ENCODE data around the gene ZBTB46.

ZBTB46 gene

DNA sequence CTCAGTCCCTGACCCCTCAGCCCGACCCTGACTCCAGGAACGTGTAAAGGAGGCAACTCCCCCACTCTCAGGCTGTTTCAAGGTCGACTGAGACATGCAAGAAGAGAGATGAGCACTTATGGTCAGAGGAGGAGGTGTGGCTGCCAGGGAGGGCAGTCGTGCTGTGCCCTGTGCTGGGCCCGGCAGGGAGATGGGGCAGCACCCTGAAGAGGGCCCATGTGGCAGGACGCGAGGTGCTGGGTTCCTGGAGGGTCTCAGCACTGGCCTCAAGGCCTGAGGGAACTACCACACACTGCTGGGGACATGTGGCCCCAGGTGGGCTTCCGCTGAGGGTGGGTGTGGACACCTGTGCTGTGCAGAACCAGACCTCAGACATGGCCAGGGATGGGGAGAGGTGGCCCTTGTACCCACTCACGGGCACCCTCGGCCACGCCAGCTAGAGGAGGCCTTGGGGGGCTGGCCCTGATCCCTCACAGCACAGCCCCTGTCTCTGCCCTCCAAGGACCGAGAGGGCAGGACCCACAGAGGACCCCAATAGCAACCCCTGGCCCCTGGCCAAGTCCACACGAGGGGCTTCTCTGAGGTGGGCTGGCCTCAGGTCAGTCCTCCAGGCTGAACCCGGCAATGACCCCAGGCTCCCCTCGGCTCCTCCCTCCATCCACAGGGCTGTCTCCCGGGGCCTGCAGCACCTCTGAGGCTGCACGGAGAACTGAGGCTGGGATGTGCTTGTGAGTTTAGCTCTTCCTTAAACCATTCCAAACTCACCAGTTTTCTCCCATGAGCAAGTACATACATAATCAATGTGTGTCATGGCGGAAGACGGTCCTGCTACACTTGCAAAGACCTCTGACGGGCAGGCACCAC lies 82.8 kb downstream of the ZBTB46 start:
- 82% methylated on average over 20 of the region's 20 CpGs for WGBS
- Histone ChIP-seq H3K4me1 (ENCODE audit: insufficient read depth, low read length) (no peaks in the 10 kb centered on the region; the same call in 1 of the 2 replicates), H3K36me3 (ENCODE audit: insufficient read depth, low read length) (peaks cover 11% of the 10 kb centered on the region), H3K9me3 (ENCODE audit: insufficient read depth, low read depth, low read length) (no peaks in the 10 kb centered on the region), H3K9ac (ENCODE audit: low read depth, low read length) (no peak overlapping the region), H3K27me3 (ENCODE audit: insufficient read depth, low read length) (no peaks in the 10 kb centered on the region), H3K27ac (ENCODE audit: low read depth, low read length) (peak overlapping the region; percentile 18; the same call in 1 of the 2 replicates), H3K4me3 (ENCODE audit: low read length) (no peak overlapping the region)

DNA sequence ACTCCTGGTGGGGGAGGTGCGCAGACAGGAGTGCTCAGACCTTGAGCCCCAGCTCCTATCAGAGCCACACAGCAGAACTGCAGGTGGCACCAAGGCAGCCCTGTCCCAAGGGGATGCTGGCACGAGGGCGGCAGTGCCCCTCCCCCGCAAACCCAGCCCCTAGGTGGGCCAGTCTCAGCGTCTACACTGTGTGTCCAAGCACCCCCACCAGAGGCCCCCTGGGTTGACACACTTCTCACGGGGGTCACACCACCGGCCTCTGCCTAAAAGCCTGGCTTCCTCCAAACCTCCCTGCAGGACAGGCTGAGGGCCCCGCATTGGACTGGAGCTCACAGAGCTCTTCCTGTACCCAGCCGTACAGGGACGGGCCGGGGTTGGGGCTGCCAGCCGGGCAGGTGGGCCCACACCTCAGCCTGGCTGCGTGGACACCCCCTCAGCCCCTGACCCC lies 83.4 kb downstream of the ZBTB46 start:
- H3K9ac ChIP-seq (ENCODE audit: low read depth, low read length), result no peak overlapping the region

GRCh38 chr20:63746751-63747315 lies 84.2 kb downstream of the ZBTB46 start:
- Histone ChIP-seq H3K9ac (ENCODE audit: low read depth, low read length) (no peak overlapping the region), H3K27ac (ENCODE audit: low read depth, low read length) (no peak overlapping the region), H3K36me3 (ENCODE audit: insufficient read depth, low read length) (peaks cover 21% of the 10 kb centered on the region), H3K4me3 (ENCODE audit: low read length) (no peak overlapping the region), H3K9me3 (ENCODE audit: insufficient read depth, low read depth, low read length) (no peaks in the 10 kb centered on the region), H3K27me3 (ENCODE audit: insufficient read depth, low read length) (no peaks in the 10 kb centered on the region), H3K4me1 (ENCODE audit: insufficient read depth, low read length) (no peaks in the 10 kb centered on the region; the same call in 1 of the 2 replicates)
- 96% methylated on average over 45 of the region's 47 CpGs for WGBS

More for the DNA sequence above, 83.4 kb downstream of the ZBTB46 start:
- Histone ChIP-seq H3K4me3 (ENCODE audit: low read length) (no peak overlapping the region), H3K27ac (ENCODE audit: low read depth, low read length) (peak overlapping the region; percentile 18; the same call in 1 of the 2 replicates), H3K9me3 (ENCODE audit: insufficient read depth, low read depth, low read length) (no peaks in the 10 kb centered on the region), H3K4me1 (ENCODE audit: insufficient read depth, low read length) (no peaks in the 10 kb centered on the region; the same call in 1 of the 2 replicates), H3K27me3 (ENCODE audit: insufficient read depth, low read length) (no peaks in the 10 kb centered on the region), H3K36me3 (ENCODE audit: insufficient read depth, low read length) (peaks cover 17% of the 10 kb centered on the region)
- 82% methylated on average over 13 of the region's 13 CpGs for WGBS

GRCh38 chr20:63745961-63746731 lies 84.9 kb downstream of the ZBTB46 start:
- Histone ChIP-seq H3K9me3 (ENCODE audit: insufficient read depth, low read depth, low read length) (no peaks in the 10 kb centered on the region), H3K27me3 (ENCODE audit: insufficient read depth, low read length) (no peaks in the 10 kb centered on the region), H3K36me3 (ENCODE audit: insufficient read depth, low read length) (peaks cover 21% of the 10 kb centered on the region), H3K4me3 (ENCODE audit: low read length) (no peak overlapping the region), H3K4me1 (ENCODE audit: insufficient read depth, low read length) (peaks cover 4% of the 10 kb centered on the region), H3K27ac (ENCODE audit: low read depth, low read length) (no peak overlapping the region), H3K9ac (ENCODE audit: low read depth, low read length) (no peak overlapping the region)
- 92% methylated on average over 26 of the region's 26 CpGs for WGBS

DNA sequence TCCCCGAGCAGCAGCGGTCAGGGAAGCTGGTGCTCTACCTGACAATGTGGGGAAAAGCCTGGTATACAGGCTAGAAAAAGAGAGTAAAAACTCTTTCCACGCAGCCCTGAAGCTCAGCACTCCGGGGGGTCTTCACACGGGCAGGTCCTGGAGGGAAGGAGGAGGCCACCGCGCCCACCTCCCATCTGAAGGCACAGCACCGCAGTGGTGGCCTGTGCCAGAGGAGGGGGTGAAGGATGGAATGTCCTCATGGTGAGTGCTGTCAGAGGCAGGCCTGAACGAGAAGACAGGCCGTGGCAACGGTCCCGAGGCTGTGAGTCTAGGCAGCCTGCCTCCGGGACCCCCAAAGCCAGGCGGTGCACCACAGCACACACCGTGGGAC lies 85.6 kb downstream of the ZBTB46 start:
- H3K27ac ChIP-seq (ENCODE audit: low read depth, low read length), result no peak overlapping the region
- WGBS, result 82% methylated on average over 15 of the region's 15 CpGs
- H3K4me1 ChIP-seq (ENCODE audit: insufficient read depth, low read length), result peaks cover 7% of the 10 kb centered on the region
- H3K9ac ChIP-seq (ENCODE audit: low read depth, low read length), result no peak overlapping the region
- no peak overlapping the region for H3K4me3 ChIP-seq (ENCODE audit: low read length)
- no peaks in the 10 kb centered on the region for H3K9me3 ChIP-seq (ENCODE audit: insufficient read depth, low read depth, low read length)
- H3K36me3 ChIP-seq (ENCODE audit: insufficient read depth, low read length), result peaks cover 21% of the 10 kb centered on the region
- no peaks in the 10 kb centered on the region for H3K27me3 ChIP-seq (ENCODE audit: insufficient read depth, low read length)

DNA sequence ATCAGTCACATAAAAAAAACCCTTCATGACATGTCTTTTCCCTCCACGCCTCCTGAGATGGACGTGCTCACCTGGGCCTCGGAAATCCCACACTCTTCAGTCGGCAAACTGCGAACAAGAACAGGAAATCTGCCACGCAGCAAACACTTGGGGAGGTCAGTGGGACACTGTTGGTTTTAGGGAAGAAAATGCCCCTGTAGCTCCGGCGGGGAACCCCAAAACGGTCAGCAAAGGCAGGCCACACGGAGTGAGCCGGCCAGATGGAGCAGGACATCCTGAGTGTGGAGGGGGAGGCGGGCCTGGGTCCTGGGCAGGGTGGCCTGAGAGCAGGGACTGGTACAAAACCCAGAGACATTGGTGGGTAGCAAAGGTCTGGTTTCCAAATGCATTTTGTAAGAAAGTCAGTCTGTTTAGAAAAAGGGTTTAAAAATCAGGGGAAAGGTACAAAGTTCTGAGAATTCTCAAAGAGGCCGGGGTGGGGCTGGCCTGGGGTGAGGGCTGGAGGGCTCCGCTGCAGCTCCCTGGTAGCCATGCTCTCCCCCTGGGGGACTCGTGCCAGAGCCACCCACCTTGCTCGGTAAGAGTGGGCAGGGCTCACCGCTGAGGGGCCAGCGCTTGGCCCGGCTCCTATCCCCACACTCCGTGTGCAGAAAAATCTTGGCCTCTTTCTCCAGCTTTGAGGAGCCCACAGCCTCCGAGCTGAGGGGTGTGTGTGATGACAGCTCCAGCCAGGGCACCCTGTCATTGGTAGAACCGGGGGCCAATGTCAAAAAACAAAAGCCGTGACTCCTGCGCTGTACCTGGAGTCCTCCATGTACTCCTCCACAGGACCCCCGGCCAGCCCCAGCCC lies 86.3 kb downstream of the ZBTB46 start:
- H3K9me3 ChIP-seq (ENCODE audit: insufficient read depth, low read depth, low read length), result no peaks in the 10 kb centered on the region
- H3K27me3 ChIP-seq (ENCODE audit: insufficient read depth, low read length), result no peaks in the 10 kb centered on the region
- peaks cover 21% of the 10 kb centered on the region for H3K36me3 ChIP-seq (ENCODE audit: insufficient read depth, low read length)
- WGBS, result 92% methylated on average over 25 of the region's 25 CpGs
- peaks cover 7% of the 10 kb centered on the region for H3K4me1 ChIP-seq (ENCODE audit: insufficient read depth, low read length)
- no peak overlapping the region; the same call in 1 of the 2 replicates for H3K27ac ChIP-seq (ENCODE audit: low read depth, low read length)
- H3K9ac ChIP-seq (ENCODE audit: low read depth, low read length), result no peak overlapping the region
- H3K4me3 ChIP-seq (ENCODE audit: low read length), result no peak overlapping the region

DNA sequence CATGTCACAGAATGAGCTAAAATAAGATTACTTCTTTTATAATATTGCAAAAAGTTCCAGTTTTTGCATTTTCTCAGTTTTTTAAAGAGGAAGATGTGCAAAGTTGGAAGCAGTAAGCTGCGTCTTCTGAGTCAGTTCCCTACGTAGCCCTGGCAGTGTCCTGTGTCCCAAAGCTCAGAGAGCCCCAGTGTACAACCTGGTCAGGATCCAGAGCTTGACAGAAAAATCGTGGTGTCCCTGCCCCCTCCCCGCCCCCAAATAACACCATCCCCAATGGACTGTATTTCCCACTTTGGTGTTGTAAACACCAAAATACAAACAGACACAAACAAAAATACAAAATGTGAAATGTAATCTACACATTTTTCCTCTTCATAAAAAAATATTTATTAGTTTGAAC lies 86.9 kb downstream of the ZBTB46 start:
- Histone ChIP-seq H3K4me3 (ENCODE audit: low read length) (no peak overlapping the region), H3K27me3 (ENCODE audit: insufficient read depth, low read length) (no peaks in the 10 kb centered on the region), H3K36me3 (ENCODE audit: insufficient read depth, low read length) (peaks cover 21% of the 10 kb centered on the region), H3K4me1 (ENCODE audit: insufficient read depth, low read length) (peaks cover 7% of the 10 kb centered on the region), H3K9ac (ENCODE audit: low read depth, low read length) (no peak overlapping the region), H3K27ac (ENCODE audit: low read depth, low read length) (no peak overlapping the region), H3K9me3 (ENCODE audit: insufficient read depth, low read depth, low read length) (no peaks in the 10 kb centered on the region)
- WGBS, result 90% methylated on average over 4 of the region's 4 CpGs

DNA sequence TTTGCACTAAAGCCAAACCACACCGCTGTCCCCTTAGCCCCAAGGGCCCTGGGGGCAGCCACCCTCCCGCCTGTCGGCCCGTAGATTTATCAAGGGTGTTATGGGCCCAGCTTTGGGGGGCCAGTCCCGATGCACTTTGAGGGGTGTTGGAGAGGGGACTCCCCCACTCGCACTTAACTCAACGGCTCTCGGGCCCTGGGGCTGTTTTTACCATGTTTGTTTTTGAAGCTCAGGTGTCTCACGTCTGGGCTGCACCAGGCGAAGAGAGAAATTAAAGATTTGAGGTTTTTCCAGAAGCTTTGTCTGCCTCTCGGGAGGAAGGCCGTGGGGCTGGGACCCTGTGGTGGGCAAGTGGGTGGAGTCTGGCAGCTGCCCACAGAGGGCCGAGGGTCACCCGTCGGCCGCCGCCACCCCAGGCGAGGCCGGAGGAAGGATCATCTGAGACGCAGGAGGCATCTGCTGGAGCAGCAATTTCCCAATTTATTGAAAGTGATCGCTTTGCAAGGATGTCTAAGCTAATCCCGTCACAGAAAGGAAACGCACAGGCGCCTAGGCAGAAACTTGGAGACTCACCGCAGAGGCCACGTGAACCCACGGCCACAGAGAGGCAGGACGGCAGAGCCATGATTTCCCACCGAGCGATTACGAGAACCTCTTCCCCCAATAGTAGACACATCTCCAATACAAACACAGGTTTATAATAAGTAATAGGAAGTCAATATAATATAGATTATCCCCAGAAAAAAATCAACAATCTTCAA lies 87.7 kb downstream of the ZBTB46 start:
- Histone ChIP-seq H3K27ac (ENCODE audit: low read depth, low read length) (no peak overlapping the region), H3K9ac (ENCODE audit: low read depth, low read length) (no peak overlapping the region), H3K27me3 (ENCODE audit: insufficient read depth, low read length) (peaks cover 3% of the 10 kb centered on the region; the same call in 1 of the 2 replicates), H3K4me1 (ENCODE audit: insufficient read depth, low read length) (peaks cover 10% of the 10 kb centered on the region), H3K36me3 (ENCODE audit: insufficient read depth, low read length) (peaks cover 21% of the 10 kb centered on the region), H3K4me3 (ENCODE audit: low read length) (no peak overlapping the region), H3K9me3 (ENCODE audit: insufficient read depth, low read depth, low read length) (no peaks in the 10 kb centered on the region)
- 94% methylated on average over 31 of the region's 31 CpGs for WGBS

DNA sequence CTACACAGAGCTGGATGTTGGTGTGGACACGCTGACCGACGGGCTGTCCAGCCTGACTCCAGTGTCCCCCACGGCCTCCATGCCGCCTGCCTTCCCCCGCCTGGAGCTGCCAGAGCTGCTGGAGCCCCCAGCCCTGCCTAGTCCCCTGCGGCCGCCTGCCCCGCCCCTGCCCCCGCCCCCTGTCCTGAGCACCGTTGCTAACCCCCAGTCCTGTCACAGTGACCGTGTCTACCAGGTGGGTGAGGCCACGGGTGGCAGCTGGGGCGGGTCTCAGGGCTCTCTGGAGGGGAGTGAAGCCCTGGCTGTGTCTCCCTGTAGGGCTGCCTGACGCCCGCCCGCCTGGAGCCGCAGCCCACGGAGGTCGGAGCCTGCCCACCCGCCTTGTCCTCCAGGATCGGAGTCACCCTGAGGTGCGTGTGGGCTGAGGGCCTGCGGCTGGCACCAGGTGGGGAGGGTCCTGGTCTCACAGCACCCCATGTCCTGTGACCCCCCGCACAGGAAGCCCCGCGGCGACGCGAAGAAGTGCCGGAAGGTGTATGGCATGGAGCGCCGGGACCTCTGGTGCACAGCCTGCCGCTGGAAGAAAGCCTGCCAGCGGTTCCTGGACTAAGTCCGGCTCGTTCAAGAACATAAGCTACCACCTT lies 88.6 kb downstream of the ZBTB46 start:
- no peak overlapping the region for H3K4me3 ChIP-seq (ENCODE audit: low read length)
- no peak overlapping the region for H3K27ac ChIP-seq (ENCODE audit: low read depth, low read length)
- no peaks in the 10 kb centered on the region for H3K9me3 ChIP-seq (ENCODE audit: insufficient read depth, low read depth, low read length)
- peaks cover 21% of the 10 kb centered on the region for H3K36me3 ChIP-seq (ENCODE audit: insufficient read depth, low read length)
- H3K4me1 ChIP-seq (ENCODE audit: insufficient read depth, low read length), result peaks cover 13% of the 10 kb centered on the region
- H3K27me3 ChIP-seq (ENCODE audit: insufficient read depth, low read length), result peaks cover 8% of the 10 kb centered on the region
- 92% methylated on average over 37 of the region's 37 CpGs for WGBS
- H3K9ac ChIP-seq (ENCODE audit: low read depth, low read length), result no peak overlapping the region
